ENCODE data around the gene NKTR.

The NKTR gene

GRCh38 chr3:42690191-42690590 lies 89.7 kb downstream of the NKTR start:
- intact Hi-C loops (cut with DNase I), result no loop called here

GRCh38 chr3:42690766-42691680 lies 90.5 kb downstream of the NKTR start:
- intact Hi-C loops (cut with DNase I), result no loop called here
- peak in 3 of 10 donors; percentile 41 to 90 (median 53) for DNase-seq

More at GRCh38 chr3:42690191-42690590, 89.7 kb downstream of the NKTR start:
- DNase-seq, result peak in 4 of 10 donors; percentile 2 to 44 (median 17)

GRCh38 chr3:42691816-42692666 lies 91.6 kb downstream of the NKTR start:
- intact Hi-C loops (cut with DNase I), result no loop called here
- DNase-seq, result peak in 3 of 10 donors; percentile 13 to 62 (median 43)

- DNase-seq, result peak in 3 of 10 donors; percentile 15 to 58 (median 57)
- intact Hi-C loops (cut with DNase I), result no loop called here
These were observed 92.4 kb downstream of the NKTR start for GRCh38 chr3:42692667-42693529.

- intact Hi-C loops (cut with DNase I), result no loop called here
- DNase-seq, result peak in 2 of 10 donors; percentile 42 to 56
These were observed 93.0 kb downstream of the NKTR start for GRCh38 chr3:42693530-42693930.

- DNase-seq, result no peak
- intact Hi-C loops (cut with DNase I), result no loop called here
These were observed 93.9 kb downstream of the NKTR start for GRCh38 chr3:42694366-42694765.

GRCh38 chr3:42696356-42697288 lies 96.1 kb downstream of the NKTR start:
- DNase-seq, result peak in 2 of 10 donors; percentile 12 to 61
- intact Hi-C loops (cut with DNase I), result no loop called here

- peak in 2 of 10 donors; percentile 10 to 62 for DNase-seq
- intact Hi-C loops (cut with DNase I), result no loop called here
These were observed 97.0 kb downstream of the NKTR start for GRCh38 chr3:42697289-42698051.
